GM19240 (cell line): Measurements from ENCODE around the gene GRM5.
"Not testable (repeated sequence)": the region's sequence is repeated elsewhere in the genome, so short reads cannot be mapped to it uniquely, and the experiment has no call there.

Source experiments
- DNase-seq: peaks from one replicate; pipeline ENCODE4 v3.0.0; 2011; ENCODE audit warnings: low spot score; ENCODE audit not compliant: insufficient read length

GRM5 gene

GRCh38 chr11:88838139-88838538 lies 227.6 kb downstream of the GRM5 start:
- not testable (repeated sequence) for DNase-seq

GRCh38 chr11:88835709-88836108 lies 230.1 kb downstream of the GRM5 start:
- DNase-seq, result not testable (repeated sequence)

- DNase-seq, result no peak
These were observed 234.4 kb downstream of the GRM5 start for GRCh38 chr11:88831303-88831890.

GRCh38 chr11:88827018-88827676 lies 238.6 kb downstream of the GRM5 start:
- DNase-seq, result no peak

- DNase-seq, result no peak
These were observed 246.2 kb downstream of the GRM5 start for GRCh38 chr11:88819616-88820015.

- DNase-seq, result no peak
These were observed 246.8 kb downstream of the GRM5 start for GRCh38 chr11:88818978-88819377.

- no peak for DNase-seq
These were observed 250.3 kb downstream of the GRM5 start for GRCh38 chr11:88815505-88815904.

- no peak for DNase-seq
These were observed 251.7 kb downstream of the GRM5 start for GRCh38 chr11:88814076-88814475.

GRCh38 chr11:88813233-88813915 lies 252.4 kb downstream of the GRM5 start:
- no peak for DNase-seq

GRCh38 chr11:88810420-88811097 lies 255.2 kb downstream of the GRM5 start:
- no peak for DNase-seq

- no peak for DNase-seq
These were observed 256.7 kb downstream of the GRM5 start for GRCh38 chr11:88809126-88809525.

GRCh38 chr11:88807349-88807748 lies 258.4 kb downstream of the GRM5 start:
- no peak for DNase-seq

GRCh38 chr11:88806410-88806809 lies 259.4 kb downstream of the GRM5 start:
- DNase-seq, result no peak

GRCh38 chr11:88801484-88802123 lies 264.2 kb downstream of the GRM5 start:
- DNase-seq, result no peak

GRCh38 chr11:88799771-88800500 lies 265.8 kb downstream of the GRM5 start:
- DNase-seq, result no peak

- no peak for DNase-seq
These were observed 275.6 kb downstream of the GRM5 start for GRCh38 chr11:88790182-88790581.

- DNase-seq, result no peak
These were observed 286.2 kb downstream of the GRM5 start for GRCh38 chr11:88779577-88779976.

GRCh38 chr11:88770475-88771079 lies 295.2 kb downstream of the GRM5 start:
- no peak for DNase-seq

- no peak for DNase-seq
These were observed 321.6 kb downstream of the GRM5 start for GRCh38 chr11:88744140-88744539.

GRCh38 chr11:88739524-88739923 lies 326.3 kb downstream of the GRM5 start:
- no peak for DNase-seq

- no peak for DNase-seq
These were observed 356.2 kb downstream of the GRM5 start for GRCh38 chr11:88709567-88709966.
